ENCODE measurements around the gene TAS2R14. TPM values are rescaled to one million over a fixed set of nuclear protein-coding genes. Genes with fewer than 3 reads are reported as not detected.

The TAS2R14 gene
- total and polyA plus RNA-seq, 2 of the 8 experiments (the other 6 are each of a cell fraction or from before 2014, with no cell fraction given) = 0.80 to 1.1 TPM

- Histone ChIP-seq H4K5ac (ENCODE audit: insufficient read length, low read depth, low read length) (no peak overlapping the region), H2BK120ac (replicated peaks; ENCODE audit: low read depth, low read length) (no peak overlapping the region), H4K20me1 (replicated peaks in 1 of 2; ENCODE audit: control insufficient read depth in 1 of 2, insufficient read depth in 2 of 2, low read length in 2 of 2) (no peaks in the 10 kb centered on the region), H3K18ac (ENCODE audit: extremely low read depth, low read length) (no peak overlapping the region), H3K23me2 (ENCODE audit: low read depth, low read length) (no peaks in the 10 kb centered on the region; the same call in none of the 2 replicates), H3K36me3 (ENCODE audit: control insufficient read depth in 2 of 4, insufficient read depth in 4 of 4, low read length in 3 of 4) (no peaks in the 10 kb centered on the region), H3K4ac (replicated peaks; ENCODE audit: insufficient read length, low read depth, low read length) (no peak overlapping the region), H4K91ac (replicated peaks; ENCODE audit: insufficient read length, low read length) (no peak overlapping the region), H3K9me3 (ENCODE audit: insufficient read depth in 2 of 2, low read depth in 1 of 2, low read length in 1 of 2) (no peaks in the 10 kb centered on the region), H3K4me1 (replicated peaks in 1 of 4; ENCODE audit: control insufficient read depth in 3 of 4, insufficient read depth in 4 of 4, low read length in 3 of 4) (peaks cover 0 to 5% (median 0%) of the 10 kb centered on the region in 4 experiments; a peak in 1 of 7 replicates), H2BK5ac (ENCODE audit: low read depth, low read length) (no peak overlapping the region), H4K8ac (ENCODE audit: extremely low read depth, insufficient read depth, low read length) (no peak overlapping the region), H3K4me3 (ENCODE audit: extremely low read depth in 1 of 4, insufficient read depth in 2 of 4, low read depth in 3 of 4, low read length in 4 of 4) (no peak overlapping the region), H3K27ac (ENCODE audit: low read depth, low read length) (no peak overlapping the region), H3K9ac (replicated peaks in 1 of 4; ENCODE audit: extremely low read depth in 1 of 4, low read depth in 3 of 4, low read length in 3 of 4) (no peak overlapping the region), H2BK20ac (ENCODE audit: low read length) (no peak overlapping the region), H2AK5ac (ENCODE audit: low read depth, low read length) (no peak overlapping the region), H2AFZ (ENCODE audit: low read length) (no peak overlapping the region), H3K27me3 (replicated peaks in 1 of 4; ENCODE audit: control insufficient read depth in 3 of 4, extremely low read depth in 1 of 4, insufficient read depth in 3 of 4, low read length in 3 of 4) (peaks cover 0 to 1% (median 0%) of the 10 kb centered on the region in 4 experiments; a peak in 1 of 7 replicates), H3K4me2 (ENCODE audit: insufficient read depth in 1 of 2, low read depth in 2 of 2, low read length in 2 of 2) (no peak overlapping the region), H3K14ac (ENCODE audit: insufficient read length) (no peak overlapping the region), H3K79me1 (ENCODE audit: low read depth, low read length) (no peaks in the 10 kb centered on the region), H3K23ac (ENCODE audit: insufficient read length) (no peak overlapping the region), H2BK15ac (ENCODE audit: low read length) (no peak overlapping the region), H3K56ac (replicated peaks; ENCODE audit: insufficient read length, low read depth, low read length) (no peak overlapping the region), H2BK12ac (ENCODE audit: low read depth, low read length) (no peak overlapping the region), H3K79me2 (ENCODE audit: control insufficient read depth in 1 of 2, insufficient read depth in 2 of 2, low read length in 2 of 2) (no peaks in the 10 kb centered on the region)
- 84% methylated on average over 2 of the region's 2 CpGs; no CpG with 5 or more reads in 1 of the 2 experiments for WGBS, 2 experiments (ENCODE audit: extremely low coverage in 1 of 2, insufficient coverage in 1 of 2, insufficient read length in 1 of 2, insufficient replicate concordance in 2 of 2, low coverage in 1 of 2, low lambda C conversion rate in 2 of 2, missing lambda C conversion rate in 1 of 2)
- TF ChIP-seq CHD2 (IDR thresholded peaks at IDR 0.05; ENCODE audit: low read length) (no peak), TBP (IDR thresholded peaks at IDR 0.05; ENCODE audit: low read depth, low read length) (no peak), EGR1 (IDR thresholded peaks at IDR 0.05; ENCODE audit: borderline replicate concordance, low read depth, low read length) (no peak)
- no peak for FAIRE-seq
- DNase-seq (ENCODE audit: low read depth in 1 of 2, low spot score in 2 of 2) = no peak
- CTCF ChIA-PET (ENCODE audit: partially characterized antibody) = interaction anchor here (1.2 kb wide), 1 partner anchor 594 kb away, joined by 4 read pairs; no protein-coding TSS in a partner anchor
- POLR2A ChIA-PET (ENCODE audit: partially characterized antibody) = interaction anchor here (1.2 kb wide), 1 partner anchor 280 kb away, joined by 4 read pairs; no protein-coding TSS in a partner anchor
Observed at GRCh38 chr12:10891937-10892336, 47.1 kb downstream of the TAS2R14 start.

All from H1 (cell line).